Measurements from ENCODE around the gene ITPA.
"Not testable (repeated sequence)": the region's sequence is repeated elsewhere in the genome, so short reads cannot be mapped to it uniquely, and the experiment has no call there.

ITPA gene

DNA sequence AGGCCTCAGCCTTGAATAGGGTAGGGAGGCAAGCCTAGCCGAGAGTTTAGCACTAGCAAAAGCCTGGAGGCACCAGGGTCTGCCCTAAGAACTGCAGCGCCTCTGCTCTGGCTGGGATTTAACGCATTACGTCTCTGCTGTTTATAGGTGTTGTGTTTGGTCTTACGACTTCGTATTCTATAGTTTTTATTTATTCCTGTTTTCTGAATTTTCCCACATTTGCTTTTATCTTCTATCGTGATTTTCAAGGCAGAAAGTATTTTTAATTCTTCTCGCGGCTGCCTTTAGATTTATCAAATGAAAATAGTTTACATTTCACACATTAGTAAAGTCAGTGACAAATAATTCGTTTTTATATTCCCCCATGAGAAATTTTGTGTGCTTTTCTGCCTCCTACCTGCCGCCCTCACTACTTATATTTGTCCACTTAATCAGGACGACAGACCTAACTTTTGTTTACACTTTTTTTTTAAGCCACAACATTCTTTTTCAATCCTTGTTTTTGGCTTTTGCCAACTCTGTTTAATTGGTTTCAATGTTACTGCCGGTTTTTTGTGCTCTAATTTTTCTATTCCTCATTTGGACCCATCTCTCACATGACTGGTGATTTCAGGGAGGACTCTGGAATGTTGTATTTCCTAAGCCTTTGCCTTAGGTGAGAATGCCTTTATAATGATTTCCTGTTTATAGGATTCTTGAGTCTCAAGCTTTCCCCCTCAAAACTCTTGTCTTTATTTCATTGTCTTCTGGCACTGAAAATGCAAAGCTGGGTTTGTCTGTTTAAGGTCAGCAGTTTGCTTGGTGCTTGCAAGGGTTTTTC lies 34.6 kb upstream of the ITPA start:
- H3K4me3 ChIP-seq (ENCODE audit: low read depth, low read length): no peak overlapping the region
- TF ChIP-seq, protein P1, sequence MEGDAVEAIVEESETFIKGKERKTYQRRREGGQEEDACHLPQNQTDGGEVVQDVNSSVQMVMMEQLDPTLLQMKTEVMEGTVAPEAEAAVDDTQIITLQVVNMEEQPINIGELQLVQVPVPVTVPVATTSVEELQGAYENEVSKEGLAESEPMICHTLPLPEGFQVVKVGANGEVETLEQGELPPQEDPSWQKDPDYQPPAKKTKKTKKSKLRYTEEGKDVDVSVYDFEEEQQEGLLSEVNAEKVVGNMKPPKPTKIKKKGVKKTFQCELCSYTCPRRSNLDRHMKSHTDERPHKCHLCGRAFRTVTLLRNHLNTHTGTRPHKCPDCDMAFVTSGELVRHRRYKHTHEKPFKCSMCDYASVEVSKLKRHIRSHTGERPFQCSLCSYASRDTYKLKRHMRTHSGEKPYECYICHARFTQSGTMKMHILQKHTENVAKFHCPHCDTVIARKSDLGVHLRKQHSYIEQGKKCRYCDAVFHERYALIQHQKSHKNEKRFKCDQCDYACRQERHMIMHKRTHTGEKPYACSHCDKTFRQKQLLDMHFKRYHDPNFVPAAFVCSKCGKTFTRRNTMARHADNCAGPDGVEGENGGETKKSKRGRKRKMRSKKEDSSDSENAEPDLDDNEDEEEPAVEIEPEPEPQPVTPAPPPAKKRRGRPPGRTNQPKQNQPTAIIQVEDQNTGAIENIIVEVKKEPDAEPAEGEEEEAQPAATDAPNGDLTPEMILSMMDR (IDR thresholded peaks at IDR 0.05; ENCODE audit: borderline replicate concordance, insufficient read depth, low read depth, low read length): no peak

DNA sequence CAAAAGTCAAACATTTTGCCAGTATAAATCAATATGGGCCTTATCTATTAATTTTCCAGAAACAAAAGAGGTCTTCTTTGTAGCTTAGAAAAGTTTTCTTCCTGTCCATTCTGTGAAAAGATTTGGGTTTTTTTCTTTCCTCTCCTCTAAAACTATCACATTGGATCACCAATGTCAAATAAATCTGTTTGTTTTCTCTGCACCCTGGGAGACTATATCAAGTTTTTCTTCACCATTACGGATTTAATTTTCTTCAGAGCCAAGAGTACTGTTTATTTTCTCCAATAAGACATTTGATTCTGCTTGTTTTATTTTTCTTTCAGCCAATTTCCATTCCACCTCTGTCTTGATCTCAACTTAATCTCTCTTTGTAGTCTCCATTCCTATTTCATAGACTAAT lies 34.0 kb upstream of the ITPA start:
- H3K4me3 ChIP-seq (ENCODE audit: low read depth, low read length): no peak overlapping the region
- TF ChIP-seq, protein P1 (IDR thresholded peaks at IDR 0.05; ENCODE audit: borderline replicate concordance, insufficient read depth, low read depth, low read length): no peak

DNA sequence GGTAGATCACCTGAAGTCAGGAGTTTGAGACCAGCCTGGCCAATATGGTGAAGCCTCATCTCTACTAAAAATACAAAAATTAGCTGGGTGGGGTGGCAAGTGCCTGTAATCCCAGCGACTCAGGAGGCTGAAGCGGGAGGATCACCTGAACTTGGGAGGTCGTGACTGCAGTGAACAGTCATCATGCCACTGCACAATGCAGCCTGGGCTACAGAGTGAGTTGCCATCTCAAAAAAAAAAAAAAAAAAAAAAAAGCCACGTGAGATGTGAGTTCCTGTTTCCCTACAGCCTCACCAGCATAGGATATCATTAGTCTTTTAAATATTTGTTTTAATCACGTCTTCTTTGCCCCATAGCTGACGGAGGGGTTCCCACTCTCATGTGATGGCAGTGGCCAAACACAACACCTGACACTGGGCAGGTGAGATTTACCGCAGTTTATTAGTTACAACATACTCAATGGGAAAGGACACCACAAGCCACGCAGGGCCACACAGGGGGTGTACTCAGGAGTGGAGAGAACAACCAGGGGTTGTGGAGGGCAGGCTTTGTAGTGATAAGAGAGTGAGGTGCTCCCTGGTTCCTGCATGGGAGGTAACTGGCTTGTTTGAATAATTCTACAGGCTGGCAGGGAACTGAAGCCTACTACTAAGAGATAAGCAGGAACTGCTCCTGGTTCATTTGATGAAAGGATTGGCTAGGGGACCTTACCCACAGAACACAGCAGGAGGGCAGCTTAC lies 31.4 kb upstream of the ITPA start:
- TF ChIP-seq, protein P1 (IDR thresholded peaks at IDR 0.05; ENCODE audit: borderline replicate concordance, insufficient read depth, low read depth, low read length): no peak
- H3K4me3 ChIP-seq (ENCODE audit: low read depth, low read length): no peak overlapping the region

DNA sequence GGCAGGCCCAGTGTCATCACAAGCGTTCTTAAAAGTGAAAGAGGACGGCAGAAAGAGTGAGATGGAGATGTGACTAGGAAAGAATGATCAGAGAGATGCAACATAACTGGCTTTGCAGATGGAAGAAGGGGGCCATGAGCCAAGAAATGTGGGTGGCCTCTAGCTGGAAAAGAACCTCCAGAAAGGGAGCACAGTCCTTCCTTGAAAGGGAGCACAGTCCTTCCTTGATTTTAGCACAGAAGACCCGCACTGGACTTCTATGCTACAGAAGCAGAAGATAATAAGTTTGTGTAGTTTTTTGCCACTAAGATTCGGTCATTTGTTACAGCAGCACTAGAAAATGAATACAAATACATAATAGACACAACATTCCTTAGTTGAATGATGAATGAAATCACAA lies 29.0 kb upstream of the ITPA start:
- TF ChIP-seq, protein P1 (IDR thresholded peaks at IDR 0.05; ENCODE audit: borderline replicate concordance, insufficient read depth, low read depth, low read length): no peak
- no peak overlapping the region for H3K4me3 ChIP-seq (ENCODE audit: low read depth, low read length)

DNA sequence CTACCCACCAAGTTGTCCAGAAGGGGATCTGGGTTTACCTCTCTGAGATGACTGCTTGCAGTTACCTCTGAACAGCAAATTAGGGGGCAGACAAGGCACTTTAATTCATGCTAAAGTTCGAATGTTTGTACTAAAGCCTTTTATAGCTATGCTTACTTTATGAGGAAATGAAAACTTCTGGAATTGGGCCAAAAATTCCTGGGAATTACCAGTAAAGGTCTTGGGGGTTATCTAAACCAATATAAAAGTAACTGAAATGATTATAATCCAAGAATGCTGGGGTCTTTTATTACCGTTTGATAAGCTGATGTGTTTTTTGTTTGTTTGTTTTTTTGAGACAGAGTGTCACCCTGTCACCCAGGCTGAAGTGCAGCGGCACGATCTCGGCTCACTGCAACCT lies 28.0 kb upstream of the ITPA start:
- no peak overlapping the region for H3K4me3 ChIP-seq (ENCODE audit: low read depth, low read length)
- TF ChIP-seq, protein P1 (IDR thresholded peaks at IDR 0.05; ENCODE audit: borderline replicate concordance, insufficient read depth, low read depth, low read length): no peak

DNA sequence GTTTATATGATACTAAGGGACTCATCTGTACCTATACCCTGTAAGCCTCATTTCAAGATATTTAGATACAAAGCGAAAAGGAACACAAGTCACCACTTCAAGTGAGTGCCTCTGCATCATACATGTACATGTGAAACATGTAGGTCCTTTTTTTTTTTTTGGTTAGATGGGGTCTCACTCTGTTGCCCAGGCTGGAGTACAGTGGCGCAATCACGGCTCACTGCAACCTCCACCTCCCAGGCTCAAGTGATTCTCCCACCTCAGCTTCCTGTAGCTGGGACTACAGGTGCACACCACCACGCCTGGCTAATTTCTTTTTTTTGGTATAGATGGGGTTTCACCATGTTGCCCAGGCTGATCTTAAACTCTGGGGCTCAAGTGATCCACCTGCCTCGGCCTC lies 26.9 kb upstream of the ITPA start:
- H3K4me3 ChIP-seq (ENCODE audit: low read depth, low read length): not testable (repeated sequence)

DNA sequence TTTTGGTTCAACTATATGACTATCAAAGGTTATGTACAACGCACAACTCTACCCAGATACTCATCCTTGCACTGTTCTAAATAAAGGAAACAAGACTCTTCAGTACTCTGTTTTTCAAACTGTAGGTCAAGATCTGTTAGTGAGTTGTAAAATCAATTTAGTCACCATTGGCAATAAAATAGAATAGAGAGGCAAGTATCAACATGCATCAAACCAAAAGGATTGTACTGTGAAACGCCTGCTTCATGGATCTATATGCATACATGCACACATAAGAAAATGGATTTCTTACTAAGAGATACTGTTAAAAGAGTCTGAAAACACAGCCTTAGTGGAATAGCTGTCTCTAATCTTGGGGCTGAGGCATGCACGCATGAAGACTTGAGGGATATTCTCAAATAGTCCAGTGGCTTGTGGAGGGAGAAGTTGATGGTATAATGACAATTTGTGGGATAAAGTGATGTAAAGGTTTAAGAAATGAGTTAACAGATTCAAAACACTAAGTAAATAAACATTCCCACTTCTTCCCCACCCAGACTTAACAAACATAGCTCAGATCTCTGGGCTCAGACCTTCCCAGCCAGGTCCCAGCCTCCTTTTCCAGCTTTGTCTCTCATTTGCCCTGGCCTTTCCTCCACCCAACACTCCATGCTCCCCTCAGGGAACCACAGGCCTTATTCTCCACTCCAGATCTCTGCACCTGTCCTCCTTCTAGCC lies 25.2 kb upstream of the ITPA start:
- H3K4me3 ChIP-seq (ENCODE audit: low read depth, low read length): no peak overlapping the region
- TF ChIP-seq, protein P1 (IDR thresholded peaks at IDR 0.05; ENCODE audit: borderline replicate concordance, insufficient read depth, low read depth, low read length): no peak

DNA sequence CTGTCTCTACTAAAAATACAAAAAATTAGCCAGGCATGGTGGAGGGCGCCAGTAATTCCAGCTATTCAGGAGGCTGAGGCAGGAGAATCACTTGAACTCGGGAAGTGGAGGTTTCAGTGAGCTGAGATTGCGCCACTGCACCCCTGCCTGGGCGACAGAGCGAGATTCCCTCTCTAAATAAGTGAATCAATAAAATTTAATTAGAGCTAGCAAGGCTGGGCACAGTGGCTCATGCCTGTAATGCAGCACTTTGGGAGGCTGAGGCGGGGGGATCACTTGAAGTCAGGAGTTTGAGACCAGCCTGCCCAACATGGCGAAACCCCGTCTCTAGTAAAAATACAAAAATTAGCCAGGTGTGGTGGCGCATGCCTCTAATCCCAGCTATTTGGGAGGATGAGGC lies 21.4 kb upstream of the ITPA start:
- not testable (repeated sequence) for H3K4me3 ChIP-seq (ENCODE audit: low read depth, low read length)
